Measurements from ENCODE around the gene NOL3.

The NOL3 gene

GRCh38 chr16:67173323-67173722 is 3.0 kb downstream of the NOL3 start:
- no peak for DNase-seq

- DNase-seq = peak; percentile 75
Observed at GRCh38 chr16:67173808-67174705, 3.7 kb downstream of the NOL3 start.

GRCh38 chr16:67174706-67175231 is 4.4 kb downstream of the NOL3 start:
- DNase-seq = no peak

GRCh38 chr16:67176662-67177061 is 6.3 kb downstream of the NOL3 start:
- DNase-seq = no peak

GRCh38 chr16:67177743-67178699 is 7.7 kb downstream of the NOL3 start:
- DNase-seq = peak; percentile 77

GRCh38 chr16:67179421-67180080 is 9.2 kb downstream of the NOL3 start:
- DNase-seq = no peak

GRCh38 chr16:67180166-67180565 is 9.8 kb downstream of the NOL3 start:
- DNase-seq = no peak

GRCh38 chr16:67181346-67181745 is 11.0 kb downstream of the NOL3 start:
- DNase-seq = no peak

- no peak for DNase-seq
Observed at GRCh38 chr16:67182288-67182687, 11.9 kb downstream of the NOL3 start.

- DNase-seq = no peak
Observed at GRCh38 chr16:67183284-67183626, 12.9 kb downstream of the NOL3 start.

- peak; percentile 97 for DNase-seq
Observed at GRCh38 chr16:67183627-67184452, 13.5 kb downstream of the NOL3 start, which contains the start of gene MATCAP1. MATCAP1 (minus strand) TSS chr16:67183963; CDS start chr16:67180610, 3,353 bp downstream.

- peak; percentile 27 for DNase-seq
Observed at GRCh38 chr16:67184453-67184994, 14.2 kb downstream of the NOL3 start.

GRCh38 chr16:67184995-67185650 is 14.8 kb downstream of the NOL3 start:
- DNase-seq = peak; percentile 85

- DNase-seq = no peak
Observed at GRCh38 chr16:67185651-67186134, 15.4 kb downstream of the NOL3 start.

- DNase-seq = no peak
Observed at GRCh38 chr16:67186550-67186950, 16.2 kb downstream of the NOL3 start.

- DNase-seq = no peak
Observed at GRCh38 chr16:67187175-67187890, 17.0 kb downstream of the NOL3 start.

GRCh38 chr16:67188323-67188722 is 18.0 kb downstream of the NOL3 start:
- no peak for DNase-seq

- DNase-seq = no peak
Observed at GRCh38 chr16:67188798-67189197, 18.5 kb downstream of the NOL3 start.

- no peak for DNase-seq
Observed at GRCh38 chr16:67190041-67190440, 19.7 kb downstream of the NOL3 start, which contains the start of gene EXOC3L1. EXOC3L1 (minus strand) TSS chr16:67190136; CDS start chr16:67189676, 460 bp downstream.

Data from CD4-positive, alpha-beta T cell treated with Interleukin-12 subunit alpha and Interleukin-12 subunit beta, for 1 hour (primary cell).